HG02623 (cell line): ENCODE data around the gene CRTC3.
"Not testable (repeated sequence)": the region's sequence is repeated elsewhere in the genome, so short reads cannot be mapped to it uniquely, and the experiment has no call there.

Experiments
- ATAC-seq: cut with Tn5 transposase; IDR thresholded peaks from one replicate; pipeline ENCODE4 v1.9.1; 2021; ENCODE audit warnings: moderate library complexity; ENCODE audit not compliant: unreplicated experiment

The CRTC3 gene

GRCh38 chr15:90667755-90668345, 138.1 kb downstream of the CRTC3 start:
- ATAC-seq, result not testable (repeated sequence)

GRCh38 chr15:90670631-90671030, 140.9 kb downstream of the CRTC3 start:
- not testable (repeated sequence) for ATAC-seq

GRCh38 chr15:90671216-90671615, 141.5 kb downstream of the CRTC3 start:
- no peak for ATAC-seq

- not testable (repeated sequence) for ATAC-seq
These were observed 143.6 kb downstream of the CRTC3 start for GRCh38 chr15:90673357-90673756.

- ATAC-seq, result no peak
These were observed 144.8 kb downstream of the CRTC3 start for GRCh38 chr15:90674476-90674875.

GRCh38 chr15:90675464-90675863, 145.7 kb downstream of the CRTC3 start:
- no peak for ATAC-seq

- no peak for ATAC-seq
These were observed 148.4 kb downstream of the CRTC3 start for GRCh38 chr15:90677807-90678790.

GRCh38 chr15:90679959-90680358, 150.2 kb downstream of the CRTC3 start:
- ATAC-seq, result no peak

GRCh38 chr15:90680371-90680935, 150.7 kb downstream of the CRTC3 start:
- ATAC-seq, result no peak

GRCh38 chr15:90681056-90681455, 151.3 kb downstream of the CRTC3 start:
- ATAC-seq, result no peak

GRCh38 chr15:90681480-90681879, 151.8 kb downstream of the CRTC3 start:
- ATAC-seq, result no peak

GRCh38 chr15:90683371-90683770, 153.6 kb downstream of the CRTC3 start:
- ATAC-seq, result no peak

GRCh38 chr15:90683876-90684275, 154.2 kb downstream of the CRTC3 start:
- no peak for ATAC-seq

GRCh38 chr15:90684281-90684680, 154.6 kb downstream of the CRTC3 start:
- no peak for ATAC-seq

- no peak for ATAC-seq
These were observed 156.1 kb downstream of the CRTC3 start for GRCh38 chr15:90685591-90686434.

- peak; percentile 72 for ATAC-seq
These were observed 156.9 kb downstream of the CRTC3 start for GRCh38 chr15:90686435-90687218.

- not testable (repeated sequence) for ATAC-seq
These were observed 159.7 kb downstream of the CRTC3 start for GRCh38 chr15:90689326-90689961.

GRCh38 chr15:90690585-90690984, 160.9 kb downstream of the CRTC3 start:
- no peak for ATAC-seq

GRCh38 chr15:90691369-90691768, 161.6 kb downstream of the CRTC3 start:
- no peak for ATAC-seq
